ENCODE data around the gene RPS3.

The RPS3 gene

DNA sequence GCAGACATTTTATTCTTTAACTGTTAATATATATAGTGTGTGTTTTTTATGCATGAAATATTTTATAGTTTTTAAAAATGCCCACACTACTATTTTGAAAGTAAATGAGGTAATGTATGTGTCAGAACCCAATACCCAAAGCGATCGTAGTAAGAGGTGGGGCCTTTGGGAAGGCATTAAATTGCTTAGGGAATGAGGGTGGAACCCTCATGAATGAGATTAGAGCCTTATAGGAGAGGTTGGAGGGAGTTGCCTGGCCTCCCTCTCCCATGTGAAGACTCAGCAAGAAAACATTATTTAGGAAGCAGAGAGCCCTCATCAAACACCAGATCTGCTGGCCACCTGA is 22.6 kb downstream of the RPS3 start:
- ATAC-seq = no peak
- no peak for TF ChIP-seq SNAI2 (CRISPR knock-in tag; IDR thresholded peaks at IDR 0.05)
- TF ChIP-seq, protein P1, sequence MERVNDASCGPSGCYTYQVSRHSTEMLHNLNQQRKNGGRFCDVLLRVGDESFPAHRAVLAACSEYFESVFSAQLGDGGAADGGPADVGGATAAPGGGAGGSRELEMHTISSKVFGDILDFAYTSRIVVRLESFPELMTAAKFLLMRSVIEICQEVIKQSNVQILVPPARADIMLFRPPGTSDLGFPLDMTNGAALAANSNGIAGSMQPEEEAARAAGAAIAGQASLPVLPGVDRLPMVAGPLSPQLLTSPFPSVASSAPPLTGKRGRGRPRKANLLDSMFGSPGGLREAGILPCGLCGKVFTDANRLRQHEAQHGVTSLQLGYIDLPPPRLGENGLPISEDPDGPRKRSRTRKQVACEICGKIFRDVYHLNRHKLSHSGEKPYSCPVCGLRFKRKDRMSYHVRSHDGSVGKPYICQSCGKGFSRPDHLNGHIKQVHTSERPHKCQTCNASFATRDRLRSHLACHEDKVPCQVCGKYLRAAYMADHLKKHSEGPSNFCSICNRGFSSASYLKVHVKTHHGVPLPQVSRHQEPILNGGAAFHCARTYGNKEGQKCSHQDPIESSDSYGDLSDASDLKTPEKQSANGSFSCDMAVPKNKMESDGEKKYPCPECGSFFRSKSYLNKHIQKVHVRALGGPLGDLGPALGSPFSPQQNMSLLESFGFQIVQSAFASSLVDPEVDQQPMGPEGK (CRISPR knock-in tag; IDR thresholded peaks at IDR 0.05; ENCODE audit: borderline replicate concordance) = no peak
- TF ChIP-seq ESRRG (CRISPR knock-in tag; IDR thresholded peaks at IDR 0.05) = no peak
- TF ChIP-seq, protein P2, sequence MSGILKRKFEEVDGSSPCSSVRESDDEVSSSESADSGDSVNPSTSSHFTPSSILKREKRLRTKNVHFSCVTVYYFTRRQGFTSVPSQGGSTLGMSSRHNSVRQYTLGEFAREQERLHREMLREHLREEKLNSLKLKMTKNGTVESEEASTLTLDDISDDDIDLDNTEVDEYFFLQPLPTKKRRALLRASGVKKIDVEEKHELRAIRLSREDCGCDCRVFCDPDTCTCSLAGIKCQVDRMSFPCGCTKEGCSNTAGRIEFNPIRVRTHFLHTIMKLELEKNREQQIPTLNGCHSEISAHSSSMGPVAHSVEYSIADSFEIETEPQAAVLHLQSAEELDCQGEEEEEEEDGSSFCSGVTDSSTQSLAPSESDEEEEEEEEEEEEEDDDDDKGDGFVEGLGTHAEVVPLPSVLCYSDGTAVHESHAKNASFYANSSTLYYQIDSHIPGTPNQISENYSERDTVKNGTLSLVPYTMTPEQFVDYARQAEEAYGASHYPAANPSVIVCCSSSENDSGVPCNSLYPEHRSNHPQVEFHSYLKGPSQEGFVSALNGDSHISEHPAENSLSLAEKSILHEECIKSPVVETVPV (CRISPR knock-in tag; IDR thresholded peaks at IDR 0.05) = no peak
- no peak for TF ChIP-seq OSR1 (CRISPR knock-in tag; IDR thresholded peaks at IDR 0.05)
- TF ChIP-seq ZNF8 (CRISPR knock-in tag; IDR thresholded peaks at IDR 0.05) = no peak
- no peak for TF ChIP-seq PPARA (CRISPR knock-in tag; IDR thresholded peaks at IDR 0.05; ENCODE audit: borderline replicate concordance)
- TF ChIP-seq, protein P3, sequence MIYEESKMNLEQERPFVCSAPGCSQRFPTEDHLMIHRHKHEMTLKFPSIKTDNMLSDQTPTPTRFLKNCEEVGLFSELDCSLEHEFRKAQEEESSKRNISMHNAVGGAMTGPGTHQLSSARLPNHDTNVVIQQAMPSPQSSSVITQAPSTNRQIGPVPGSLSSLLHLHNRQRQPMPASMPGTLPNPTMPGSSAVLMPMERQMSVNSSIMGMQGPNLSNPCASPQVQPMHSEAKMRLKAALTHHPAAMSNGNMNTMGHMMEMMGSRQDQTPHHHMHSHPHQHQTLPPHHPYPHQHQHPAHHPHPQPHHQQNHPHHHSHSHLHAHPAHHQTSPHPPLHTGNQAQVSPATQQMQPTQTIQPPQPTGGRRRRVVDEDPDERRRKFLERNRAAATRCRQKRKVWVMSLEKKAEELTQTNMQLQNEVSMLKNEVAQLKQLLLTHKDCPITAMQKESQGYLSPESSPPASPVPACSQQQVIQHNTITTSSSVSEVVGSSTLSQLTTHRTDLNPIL (CRISPR knock-in tag; IDR thresholded peaks at IDR 0.05; ENCODE audit: low read depth) = no peak
- TF ChIP-seq ZNF565 (CRISPR knock-in tag; conservative IDR thresholded peaks at IDR 0.05; ENCODE audit: low read depth) = no peak
- TF ChIP-seq RARB (CRISPR knock-in tag; IDR thresholded peaks at IDR 0.05) = no peak
- no peak for TF ChIP-seq ZFP3 (CRISPR knock-in tag; IDR thresholded peaks at IDR 0.05)
- TF ChIP-seq TCF4 (CRISPR knock-in tag; IDR thresholded peaks at IDR 0.05; ENCODE audit: borderline replicate concordance) = no peak
- TF ChIP-seq, protein P4, sequence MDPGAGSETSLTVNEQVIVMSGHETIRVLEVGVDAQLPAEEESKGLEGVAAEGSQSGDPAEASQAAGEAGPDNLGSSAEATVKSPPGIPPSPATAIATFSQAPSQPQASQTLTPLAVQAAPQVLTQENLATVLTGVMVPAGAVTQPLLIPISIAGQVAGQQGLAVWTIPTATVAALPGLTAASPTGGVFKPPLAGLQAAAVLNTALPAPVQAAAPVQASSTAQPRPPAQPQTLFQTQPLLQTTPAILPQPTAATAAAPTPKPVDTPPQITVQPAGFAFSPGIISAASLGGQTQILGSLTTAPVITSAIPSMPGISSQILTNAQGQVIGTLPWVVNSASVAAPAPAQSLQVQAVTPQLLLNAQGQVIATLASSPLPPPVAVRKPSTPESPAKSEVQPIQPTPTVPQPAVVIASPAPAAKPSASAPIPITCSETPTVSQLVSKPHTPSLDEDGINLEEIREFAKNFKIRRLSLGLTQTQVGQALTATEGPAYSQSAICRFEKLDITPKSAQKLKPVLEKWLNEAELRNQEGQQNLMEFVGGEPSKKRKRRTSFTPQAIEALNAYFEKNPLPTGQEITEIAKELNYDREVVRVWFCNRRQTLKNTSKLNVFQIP (CRISPR knock-in tag; IDR thresholded peaks at IDR 0.05; ENCODE audit: borderline replicate concordance, low read depth) = no peak
- TF ChIP-seq CSDC2 (CRISPR knock-in tag; IDR thresholded peaks at IDR 0.05) = no peak
- TF ChIP-seq ZC3H10 (CRISPR knock-in tag; IDR thresholded peaks at IDR 0.05) = no peak
- TF ChIP-seq TOX (CRISPR knock-in tag; IDR thresholded peaks at IDR 0.05; ENCODE audit: borderline replicate concordance) = no peak
- no peak for TF ChIP-seq ISL1 (CRISPR knock-in tag; IDR thresholded peaks at IDR 0.05)
- no peak for TF ChIP-seq BACH2 (CRISPR knock-in tag; IDR thresholded peaks at IDR 0.05; ENCODE audit: borderline replicate concordance)

DNA sequence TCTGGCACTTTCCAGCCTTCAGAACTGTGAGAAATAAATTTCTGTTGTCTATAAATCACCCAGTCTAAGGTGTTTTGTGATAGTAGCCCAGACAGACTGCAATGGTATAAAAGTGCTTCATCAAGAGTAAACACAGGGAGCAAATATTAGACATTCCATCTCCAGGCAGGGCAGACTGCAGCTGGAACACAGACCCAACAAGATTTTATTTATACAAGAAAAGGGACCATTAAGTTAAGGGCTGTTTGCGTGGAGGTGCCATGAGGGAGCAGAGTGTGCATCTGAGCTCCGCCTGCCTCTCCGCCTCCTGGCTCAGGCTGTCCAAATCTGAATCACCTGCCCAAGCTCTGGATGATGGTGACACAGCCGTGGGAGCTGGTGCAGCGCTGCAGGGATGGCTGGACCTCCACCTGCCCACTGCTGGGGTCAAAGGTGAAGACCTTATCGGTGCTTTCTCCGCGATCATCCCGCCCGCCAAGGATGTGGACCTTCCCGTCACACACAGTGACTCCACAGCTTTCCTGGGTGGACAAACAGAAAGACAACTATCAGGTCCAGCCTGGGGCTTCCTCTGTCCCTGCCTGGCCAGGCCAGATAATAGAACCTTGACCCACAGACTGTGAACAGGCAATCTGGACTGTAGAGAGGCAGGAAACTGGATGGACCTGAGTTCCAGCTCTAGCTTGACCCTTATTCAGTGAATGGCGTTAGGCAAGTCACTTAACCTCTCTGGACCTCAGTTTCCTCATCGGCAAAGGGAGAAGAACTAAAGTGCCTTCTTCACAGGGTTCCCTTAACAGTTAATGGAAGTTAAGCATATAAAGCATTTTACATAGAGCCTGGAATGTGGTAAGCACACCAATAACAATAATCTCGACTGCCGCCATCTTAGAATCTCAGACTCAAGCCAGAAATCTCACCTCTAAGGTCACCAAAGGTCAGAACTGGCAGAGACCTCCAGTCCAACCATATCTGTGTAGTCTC is 23.2 kb downstream of the RPS3 start:
- ATAC-seq = no peak
- TF ChIP-seq GLIS3 (CRISPR knock-in tag; IDR thresholded peaks at IDR 0.05) (no peak), BACH2 (CRISPR knock-in tag; IDR thresholded peaks at IDR 0.05; ENCODE audit: borderline replicate concordance) (no peak), ZNF70 (CRISPR knock-in tag; IDR thresholded peaks at IDR 0.05) (no peak), CSDC2 (CRISPR knock-in tag; IDR thresholded peaks at IDR 0.05) (no peak), TOX (CRISPR knock-in tag; IDR thresholded peaks at IDR 0.05; ENCODE audit: borderline replicate concordance) (no peak), ZC3H10 (CRISPR knock-in tag; IDR thresholded peaks at IDR 0.05) (no peak), RARB (CRISPR knock-in tag; IDR thresholded peaks at IDR 0.05) (no peak), ZNF565 (CRISPR knock-in tag; conservative IDR thresholded peaks at IDR 0.05; ENCODE audit: low read depth) (no peak), ESRRG (CRISPR knock-in tag; IDR thresholded peaks at IDR 0.05) (no peak)
- TF ChIP-seq, protein P2 (CRISPR knock-in tag; IDR thresholded peaks at IDR 0.05) = no peak
- TF ChIP-seq, protein P1 (CRISPR knock-in tag; IDR thresholded peaks at IDR 0.05; ENCODE audit: borderline replicate concordance) = no peak
- TF ChIP-seq, protein P5, sequence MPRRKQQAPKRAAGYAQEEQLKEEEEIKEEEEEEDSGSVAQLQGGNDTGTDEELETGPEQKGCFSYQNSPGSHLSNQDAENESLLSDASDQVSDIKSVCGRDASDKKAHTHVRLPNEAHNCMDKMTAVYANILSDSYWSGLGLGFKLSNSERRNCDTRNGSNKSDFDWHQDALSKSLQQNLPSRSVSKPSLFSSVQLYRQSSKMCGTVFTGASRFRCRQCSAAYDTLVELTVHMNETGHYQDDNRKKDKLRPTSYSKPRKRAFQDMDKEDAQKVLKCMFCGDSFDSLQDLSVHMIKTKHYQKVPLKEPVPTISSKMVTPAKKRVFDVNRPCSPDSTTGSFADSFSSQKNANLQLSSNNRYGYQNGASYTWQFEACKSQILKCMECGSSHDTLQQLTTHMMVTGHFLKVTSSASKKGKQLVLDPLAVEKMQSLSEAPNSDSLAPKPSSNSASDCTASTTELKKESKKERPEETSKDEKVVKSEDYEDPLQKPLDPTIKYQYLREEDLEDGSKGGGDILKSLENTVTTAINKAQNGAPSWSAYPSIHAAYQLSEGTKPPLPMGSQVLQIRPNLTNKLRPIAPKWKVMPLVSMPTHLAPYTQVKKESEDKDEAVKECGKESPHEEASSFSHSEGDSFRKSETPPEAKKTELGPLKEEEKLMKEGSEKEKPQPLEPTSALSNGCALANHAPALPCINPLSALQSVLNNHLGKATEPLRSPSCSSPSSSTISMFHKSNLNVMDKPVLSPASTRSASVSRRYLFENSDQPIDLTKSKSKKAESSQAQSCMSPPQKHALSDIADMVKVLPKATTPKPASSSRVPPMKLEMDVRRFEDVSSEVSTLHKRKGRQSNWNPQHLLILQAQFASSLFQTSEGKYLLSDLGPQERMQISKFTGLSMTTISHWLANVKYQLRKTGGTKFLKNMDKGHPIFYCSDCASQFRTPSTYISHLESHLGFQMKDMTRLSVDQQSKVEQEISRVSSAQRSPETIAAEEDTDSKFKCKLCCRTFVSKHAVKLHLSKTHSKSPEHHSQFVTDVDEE (CRISPR knock-in tag; IDR thresholded peaks at IDR 0.05) = no peak
